ENCODE results near the gene CEP72. TPM values are rescaled to one million over a fixed set of nuclear protein-coding genes. Genes with fewer than 3 reads are reported as not detected.

Gene CEP72
- total and polyA plus RNA-seq, 2 donors (not counting 1 experiment from before 2014, with no cell fraction given) = 7.7 to 32.9 TPM

- Histone ChIP-seq H2AFZ (ENCODE audit: insufficient read depth, low read depth, low read length, poor library complexity, severe bottlenecking) (no peak overlapping the region), H3K4me3 (ENCODE audit: control extremely low read depth in 1 of 5, extremely low read depth in 1 of 5, insufficient read depth in 1 of 5, low read depth in 2 of 5, low read length in 4 of 5) (no peak overlapping the region), H3K9me3 (ENCODE audit: control extremely low read depth in 1 of 3, control insufficient read depth in 2 of 3, insufficient read depth in 1 of 3, low read length in 2 of 3) (peaks cover 0 to 5% (median 0%) of the 10 kb centered on the region in 3 donors), H3K27ac (ENCODE audit: low read length in 2 of 2) (no peak overlapping the region), H4K20me1 (ENCODE audit: control insufficient read depth, insufficient read depth, low read length, poor library complexity, severe bottlenecking) (no peaks in the 10 kb centered on the region), H3K9ac (ENCODE audit: low read length) (no peak overlapping the region), H3K27me3 (replicated peaks in 1 of 4; ENCODE audit: control extremely low read depth in 1 of 4, control insufficient read depth in 3 of 4, insufficient read depth in 4 of 4, low read length in 3 of 4) (no peaks in the 10 kb centered on the region), H3K4me2 (replicated peaks; ENCODE audit: low read depth, low read length, poor library complexity, severe bottlenecking) (no peak overlapping the region), H3K36me3 (replicated peaks in 1 of 2; ENCODE audit: control extremely low read depth in 1 of 2, control insufficient read depth in 1 of 2, extremely low read depth in 1 of 2, insufficient read depth in 2 of 2, low read length in 1 of 2) (peaks cover 0 to 22% of the 10 kb centered on the region in 2 experiments), H3K4me1 (ENCODE audit: control insufficient read depth in 2 of 2, insufficient read depth in 2 of 2, low read length in 2 of 2) (no peaks in the 10 kb centered on the region), H3K79me2 (ENCODE audit: control insufficient read depth, insufficient read depth, low read length) (no peaks in the 10 kb centered on the region)
- CTCF ChIA-PET = no interaction called here
- Mint-ChIP-seq H3K9me3 (ENCODE audit: insufficient read depth) (no peaks in the 10 kb centered on the region), H3K4me1 (peaks cover 2% of the 10 kb centered on the region), H3K4me3 (no peak overlapping the region), H3K27ac (no peak overlapping the region), H3K27me3 (no peaks in the 10 kb centered on the region)
- intact Hi-C loops (cut with micrococcal nuclease) = no loop called here
- 96% methylated on average over 5 of the region's 13 CpGs for WGBS (ENCODE audit: insufficient coverage)
- TF ChIP-seq CTCF (IDR thresholded peaks at IDR 0.05) (no peak), EZH2 (IDR thresholded peaks at IDR 0.05; ENCODE audit: borderline replicate concordance, insufficient read depth, low read depth, low read length, poor library complexity, severe bottlenecking) (no peak)
- ATAC-seq (ENCODE audit: low read depth) = no peak
- POLR2A ChIA-PET = no interaction called here
- DNase-seq = no peak
Observed at GRCh38 chr5:655406-655805, 43.3 kb downstream of the CEP72 start.

- H3K4me3 Mint-ChIP-seq = no peak overlapping the region
- H3K27me3 Mint-ChIP-seq = no peaks in the 10 kb centered on the region
- Histone ChIP-seq H3K9me3 (ENCODE audit: control extremely low read depth in 1 of 3, control insufficient read depth in 2 of 3, insufficient read depth in 1 of 3, low read length in 2 of 3) (peaks cover 0 to 4% (median 0%) of the 10 kb centered on the region in 3 donors), H3K79me2 (ENCODE audit: control insufficient read depth, insufficient read depth, low read length) (no peaks in the 10 kb centered on the region), H3K4me1 (ENCODE audit: control insufficient read depth in 2 of 2, insufficient read depth in 2 of 2, low read length in 2 of 2) (no peaks in the 10 kb centered on the region), H3K4me2 (replicated peaks; ENCODE audit: low read depth, low read length, poor library complexity, severe bottlenecking) (no peak overlapping the region), H3K9ac (ENCODE audit: low read length) (no peak overlapping the region), H3K4me3 (ENCODE audit: control extremely low read depth in 1 of 5, extremely low read depth in 1 of 5, insufficient read depth in 1 of 5, low read depth in 2 of 5, low read length in 4 of 5) (no peak overlapping the region), H3K27ac (ENCODE audit: low read length in 2 of 2) (no peak overlapping the region), H4K20me1 (ENCODE audit: control insufficient read depth, insufficient read depth, low read length, poor library complexity, severe bottlenecking) (no peaks in the 10 kb centered on the region), H3K36me3 (replicated peaks in 1 of 2; ENCODE audit: control extremely low read depth in 1 of 2, control insufficient read depth in 1 of 2, extremely low read depth in 1 of 2, insufficient read depth in 2 of 2, low read length in 1 of 2) (peaks cover 0 to 13% of the 10 kb centered on the region in 2 experiments), H3K27me3 (replicated peaks in 1 of 4; ENCODE audit: control extremely low read depth in 1 of 4, control insufficient read depth in 3 of 4, insufficient read depth in 4 of 4, low read length in 3 of 4) (no peaks in the 10 kb centered on the region), H2AFZ (ENCODE audit: insufficient read depth, low read depth, low read length, poor library complexity, severe bottlenecking) (no peak overlapping the region)
- peaks cover 2% of the 10 kb centered on the region for H3K4me1 Mint-ChIP-seq
- TF ChIP-seq CTCF (IDR thresholded peaks at IDR 0.05) (no peak), EZH2 (IDR thresholded peaks at IDR 0.05; ENCODE audit: borderline replicate concordance, insufficient read depth, low read depth, low read length, poor library complexity, severe bottlenecking) (no peak)
- H3K9me3 Mint-ChIP-seq (ENCODE audit: insufficient read depth) = no peaks in the 10 kb centered on the region
- 86% methylated on average over 4 of the region's 6 CpGs for WGBS (ENCODE audit: insufficient coverage)
- no peak overlapping the region for H3K27ac Mint-ChIP-seq
- ATAC-seq (ENCODE audit: low read depth) (no peak), DNase-seq (no peak)
- ChIA-PET POLR2A (no interaction called here), CTCF (no interaction called here)
- intact Hi-C loops (cut with micrococcal nuclease) = no loop called here
Observed at GRCh38 chr5:657570-657969, 45.4 kb downstream of the CEP72 start.

All from B cell (primary cell).